OCI-LY7 (cell line): ENCODE data around the gene KYAT1. TPM values are rescaled to one million over a fixed set of nuclear protein-coding genes. Genes with fewer than 3 reads are reported as not detected.
"Not testable (repeated sequence)": the region's sequence is repeated elsewhere in the genome, so short reads cannot be mapped to it uniquely, and the experiment has no call there.

Experiments used
- BruUV-seq: library from RNA; stranded (reverse); fragments of 400-500 nt; replicated peaks from 2 replicates; lab custom pipeline; 2021; lab: Mats Ljungman, UMichigan
- CTCF ChIA-PET: fragments of 300-600 bp; sonication (Branson Sonifier 250); formaldehyde crosslinking; loops from one replicate; lab custom pipeline; 2022; ENCODE audit warnings: antibody characterized with exemption; ENCODE audit not compliant: unreplicated experiment; lab: Charles Lee
- POLR2A ChIA-PET: fragments of 300-600 bp; sonication (Branson Sonifier 250); formaldehyde crosslinking; loops from one replicate; lab custom pipeline; 2022; ENCODE audit warnings: antibody characterized with exemption; lab: Charles Lee
- DNase-seq: peaks from one replicate; pipeline ENCODE4 v3.0.0-alpha.2; 2015; ENCODE audit warnings: low spot score
- H2AFZ ChIP-seq: fragments of 200-600 bp; sonication (generic), shearing (Covaris generic); 2 replicates; pipeline ENCODE4 v1.6.1; 2014; ENCODE audit warnings: mild to moderate bottlenecking, antibody characterized with exemption, low read length, moderate library complexity
- H3K27ac ChIP-seq: fragments of 200-600 bp; sonication (generic); 2 replicates; pipeline ENCODE4 v1.5.1; 2014; ENCODE audit warnings: mixed run types, low read depth, mild to moderate bottlenecking, moderate library complexity, low read length, inconsistent platforms; ENCODE audit not compliant: poor library complexity, severe bottlenecking
- H3K36me3 ChIP-seq: fragments of 200-600 bp; sonication (generic); 2 replicates; pipeline ENCODE4 v1.6.1; 2014; ENCODE audit warnings: mild to moderate bottlenecking, antibody characterized with exemption, low read length, moderate library complexity, mixed read lengths; ENCODE audit not compliant: insufficient read depth
- H3K4me1 ChIP-seq: fragments of 200-600 bp; sonication (generic); 2 replicates; pipeline ENCODE4 v1.5.1; 2014; ENCODE audit warnings: mild to moderate bottlenecking, low read length; ENCODE audit not compliant: insufficient read depth, poor library complexity, severe bottlenecking
- H3K4me2 ChIP-seq: fragments of 200-600 bp; sonication (generic); 2 replicates; pipeline ENCODE4 v1.6.1; 2014; ENCODE audit warnings: mild to moderate bottlenecking, low read length
- H3K4me3 ChIP-seq: fragments of 200-600 bp; sonication (generic); 2 replicates; pipeline ENCODE4 v1.5.1; 2014; ENCODE audit warnings: mild to moderate bottlenecking, low read depth, low read length; ENCODE audit not compliant: poor library complexity, severe bottlenecking
- H3K79me2 ChIP-seq: fragments of 200-600 bp; sonication (generic); 2 replicates; pipeline ENCODE4 v1.6.1; 2016; ENCODE audit warnings: low read depth, mild to moderate bottlenecking, low read length, moderate library complexity, mixed read lengths; ENCODE audit not compliant: insufficient read depth
- H3K9me2 ChIP-seq: fragments of 200-600 bp; sonication (generic); 2 replicates; pipeline ENCODE4 v1.6.1; 2016; ENCODE audit warnings: mild to moderate bottlenecking, low read length, mixed read lengths; ENCODE audit not compliant: insufficient read depth
- H3K9me3 ChIP-seq: fragments of 200-600 bp; sonication (generic); 2 replicates; pipeline ENCODE4 v1.6.1; 2014; ENCODE audit warnings: mild to moderate bottlenecking, mixed run types, low read length, mixed read lengths
- H4K20me1 ChIP-seq: fragments of 200-600 bp; sonication (generic); 2 replicates; pipeline ENCODE4 v1.6.1; 2014; ENCODE audit warnings: mild to moderate bottlenecking, antibody characterized with exemption, low read length, moderate library complexity, mixed read lengths; ENCODE audit not compliant: insufficient read depth
- CTCF ChIP-seq: fragments of 200-600 bp; sonication (generic); conservative IDR thresholded peaks from 2 replicates; pipeline ENCODE4 v1.5.1; 2014; ENCODE audit warnings: mild to moderate bottlenecking, antibody characterized with exemption, low read length, moderate library complexity, mixed read lengths
- EZH2phosphoT487 ChIP-seq: fragments of 200-600 bp; sonication (generic); IDR thresholded peaks from 2 replicates; pipeline ENCODE4 v1.6.1; 2018; ENCODE audit warnings: low read depth, borderline replicate concordance, mild to moderate bottlenecking, mixed run types, antibody characterized with exemption, low read length, moderate library complexity, mixed read lengths
- intact Hi-C: fragments of 100-400 bp; cut with micrococcal nuclease; formaldehyde crosslinking; loops from one replicate; pipeline ENCODE4 v1.10.0; 2022; ENCODE audit not compliant: unreplicated experiment
- total RNA-seq, 2 experiments: library from RNA; depleted of rRNA in 1 of 2; stranded (reverse); fragments of >200 nt in 1 of 2; shearing (Covaris generic) in 1 of 2; gene quantifications; 2 replicates each; pipeline ENCODE4 v1.2.3, GENCODE V29; 2014 to 2022

The KYAT1 gene
- total RNA-seq, 2 experiments from 2014 or later: 28.3 to 44.7 TPM

- H3K79me2 ChIP-seq: no peaks in the 10 kb centered on the region
- no peak overlapping the region for H3K27ac ChIP-seq
- ChIA-PET CTCF (no interaction called here), POLR2A (no interaction called here)
- no peaks in the 10 kb centered on the region for H4K20me1 ChIP-seq
- H2AFZ ChIP-seq: no peak overlapping the region
- no peak for DNase-seq
- no peaks in the 10 kb centered on the region for H3K9me2 ChIP-seq
- no peak for TF ChIP-seq EZH2phosphoT487
- no peak for TF ChIP-seq CTCF
- TSS peak; percentile 36 for BruUV-seq
- intact Hi-C loops: loop anchor here (5.0 kb wide), 2 partner anchors 86 to 146 kb away; partner anchors contain the start of genes DOLK and NUP188
- peaks cover 4% of the 10 kb centered on the region for H3K4me1 ChIP-seq
- H3K36me3 ChIP-seq: 0 out of 2 replicates have a peak, but pooled peaks cover 3% of the 10 kb centered on the region
- H3K4me2 ChIP-seq: no peak overlapping the region
- no peak overlapping the region for H3K4me3 ChIP-seq
- H3K9me3 ChIP-seq: no peaks in the 10 kb centered on the region
Measured at GRCh38 chr9:128860937-128861336, 20.8 kb downstream of the KYAT1 start.

GRCh38 chr9:128858476-128858875, 23.3 kb downstream of the KYAT1 start:
- H4K20me1 ChIP-seq, H3K36me3 ChIP-seq, H3K4me1 ChIP-seq, H3K4me3 ChIP-seq, CTCF ChIA-PET, intact Hi-C loops, H3K9me3 ChIP-seq, H3K9me2 ChIP-seq, DNase-seq, H3K79me2 ChIP-seq, H3K4me2 ChIP-seq, H3K27ac ChIP-seq, H2AFZ ChIP-seq, BruUV-seq: not testable (repeated sequence)
- POLR2A ChIA-PET: interaction anchor here (0.6 kb wide), 2 partner anchors 64 to 803 kb away, joined by 4 to 5 read pairs; no protein-coding TSS in a partner anchor

- CTCF ChIA-PET, H3K4me2 ChIP-seq, H3K79me2 ChIP-seq, H3K27ac ChIP-seq, BruUV-seq, intact Hi-C loops, H3K4me3 ChIP-seq, H3K4me1 ChIP-seq, H3K9me3 ChIP-seq, H3K9me2 ChIP-seq, H2AFZ ChIP-seq, DNase-seq, POLR2A ChIA-PET, H4K20me1 ChIP-seq: not testable (repeated sequence)
- H3K36me3 ChIP-seq: peaks cover 16% of the 10 kb centered on the region
Measured at GRCh38 chr9:128854454-128854853, 27.3 kb downstream of the KYAT1 start.

GRCh38 chr9:128852646-128853045, 29.1 kb downstream of the KYAT1 start:
- H3K4me3 ChIP-seq, H3K9me3 ChIP-seq, H2AFZ ChIP-seq, H4K20me1 ChIP-seq, H3K79me2 ChIP-seq, BruUV-seq, DNase-seq, H3K4me1 ChIP-seq, intact Hi-C loops, H3K9me2 ChIP-seq, H3K27ac ChIP-seq, POLR2A ChIA-PET, H3K4me2 ChIP-seq, CTCF ChIA-PET: not testable (repeated sequence)
- H3K36me3 ChIP-seq: peaks cover 16% of the 10 kb centered on the region
